Neural cell (in vitro differentiated cells): ENCODE measurements around the gene NETO1. TPM values are rescaled to one million over a fixed set of nuclear protein-coding genes. Genes with fewer than 3 reads are reported as not detected.
A peak's percentile ranks its signal among the peaks of the same experiment; 100 is the strongest.

Experiments used
- H2AFZ ChIP-seq: fragments of 200-600, 300-800 bp; sonication (generic), shearing (Covaris generic); 2 replicates; pipeline ENCODE4 v1.6.0; 2014; ENCODE audit warnings: low read depth, mild to moderate bottlenecking, antibody characterized with exemption, low read length, moderate library complexity
- H3F3A ChIP-seq: fragments of 200-600 bp; shearing (Covaris generic); 2 replicates; pipeline ENCODE4 v1.6.1; 2016; ENCODE audit warnings: mild to moderate bottlenecking, moderate library complexity, mixed read lengths, antibody characterized with exemption, low read length; ENCODE audit not compliant: insufficient read depth, poor library complexity, severe bottlenecking
- H3K27ac ChIP-seq: fragments of 200-600, 300-800 bp; sonication (generic), shearing (Covaris generic); 2 replicates; pipeline ENCODE4 v1.5.1; 2014; ENCODE audit warnings: mild to moderate bottlenecking, low read length, moderate library complexity
- H3K27me3 ChIP-seq: fragments of 300-800, 200-600 bp; sonication (generic), shearing (Covaris generic); 2 replicates; pipeline ENCODE4 v1.6.0; 2014; ENCODE audit warnings: mild to moderate bottlenecking, low read depth, low read length, moderate library complexity; ENCODE audit not compliant: insufficient read depth
- H3K36me3 ChIP-seq: fragments of 300-800, 200-600 bp; sonication (generic), shearing (Covaris generic); 2 replicates; pipeline ENCODE4 v1.5.1; 2014; ENCODE audit warnings: mild to moderate bottlenecking, antibody characterized with exemption, low read length, moderate library complexity; ENCODE audit not compliant: insufficient read depth
- H3K4me2 ChIP-seq: fragments of 300-800, 200-600 bp; sonication (generic), shearing (Covaris generic); 2 replicates; pipeline ENCODE4 v1.6.0; 2014; ENCODE audit warnings: mild to moderate bottlenecking, low read length
- H3K4me3 ChIP-seq: fragments of 300-800, 200-600 bp; sonication (generic), shearing (Covaris generic); 2 replicates; pipeline ENCODE4 v1.5.1; 2014; ENCODE audit warnings: mild to moderate bottlenecking, low read length, moderate library complexity
- H3K79me2 ChIP-seq: fragments of 200-600 bp; shearing (Covaris generic); replicated peaks from 2 replicates; pipeline ENCODE4 v1.6.0; 2014; ENCODE audit warnings: mild to moderate bottlenecking, low read length, moderate library complexity; ENCODE audit not compliant: insufficient read depth
- H3K9ac ChIP-seq: fragments of 300-800, 200-600 bp; sonication (generic), shearing (Covaris generic); 2 replicates; pipeline ENCODE4 v1.6.1; 2016; ENCODE audit warnings: mild to moderate bottlenecking, low read length, mixed read lengths
- H3K9me2 ChIP-seq: fragments of 200-600 bp; shearing (Covaris generic); 2 replicates; pipeline ENCODE4 v1.6.1; 2016; ENCODE audit warnings: mild to moderate bottlenecking, low read length, mixed read lengths; ENCODE audit not compliant: insufficient read depth
- H3K9me3 ChIP-seq: fragments of 200-600, 300-800 bp; sonication (generic), shearing (Covaris generic); 2 replicates; pipeline ENCODE4 v1.6.1; 2016; ENCODE audit warnings: mild to moderate bottlenecking, mixed run types, low read length, moderate library complexity, mixed read lengths
- H4K20me1 ChIP-seq: fragments of 200-600 bp; shearing (Covaris generic); 2 replicates; pipeline ENCODE4 v1.6.1; 2016; ENCODE audit warnings: mild to moderate bottlenecking, mixed run types; ENCODE audit not compliant: insufficient read depth
- CTCF ChIP-seq: fragments of 450-650 bp; IDR thresholded peaks from 2 replicates; pipeline ENCODE4 v1.5.1; 2014; ENCODE audit warnings: antibody characterized with exemption, mild to moderate bottlenecking, moderate library complexity; ENCODE audit not compliant: poor library complexity, severe bottlenecking
- EP300 ChIP-seq: fragments of 450-650 bp; conservative IDR thresholded peaks from 2 replicates; pipeline ENCODE4 v1.6.1; 2014; ENCODE audit warnings: antibody characterized with exemption, mild to moderate bottlenecking, moderate library complexity; ENCODE audit not compliant: poor library complexity, severe bottlenecking
- EZH2 ChIP-seq: fragments of 200-600, 300-800 bp; shearing (Covaris generic), sonication (generic); IDR thresholded peaks from 2 replicates; pipeline ENCODE4 v1.6.1; 2014; ENCODE audit warnings: antibody characterized with exemption, low read length, borderline replicate concordance, mild to moderate bottlenecking; ENCODE audit not compliant: insufficient read depth, poor library complexity, severe bottlenecking
- MXI1 ChIP-seq: fragments of 450-650 bp; conservative IDR thresholded peaks from 2 replicates; pipeline ENCODE4 v1.6.1; 2014; ENCODE audit warnings: antibody characterized with exemption, mild to moderate bottlenecking; ENCODE audit not compliant: poor library complexity, severe bottlenecking
- POLR2AphosphoS5 ChIP-seq: IDR thresholded peaks from 2 replicates; pipeline ENCODE4 v1.6.1; 2012
- RAD21 ChIP-seq: fragments of 450-650 bp; conservative IDR thresholded peaks from 2 replicates; pipeline ENCODE4 v1.6.1; 2014; ENCODE audit warnings: antibody characterized with exemption, mild to moderate bottlenecking, moderate library complexity
- REST ChIP-seq: IDR thresholded peaks from 2 replicates; pipeline ENCODE4 v1.6.1; 2012; ENCODE audit warnings: borderline replicate concordance
- SMC3 ChIP-seq: fragments of 450-650 bp; conservative IDR thresholded peaks from 2 replicates; pipeline ENCODE4 v1.6.1; 2014; ENCODE audit warnings: antibody characterized with exemption, mild to moderate bottlenecking, moderate library complexity; ENCODE audit not compliant: poor library complexity
- TAF1 ChIP-seq: IDR thresholded peaks from 2 replicates; pipeline ENCODE4 v1.6.1; 2012; ENCODE audit warnings: low read depth
- polyA plus RNA-seq: library from polyadenylated mRNA; depleted of rRNA; stranded (reverse); fragments of >200 nt; gene quantifications from 2 replicates; pipeline ENCODE4 v1.2.3, GENCODE V29; 2014

Gene NETO1
- polyA plus RNA-seq, 1 donor from 2014 or later = 0.45 TPM

GRCh38 chr18:72833471-72833870 is 34.3 kb downstream of the NETO1 start:
- Histone ChIP-seq H3K36me3 (no peaks in the 10 kb centered on the region), H4K20me1 (no peaks in the 10 kb centered on the region), H3K9me3 (no peaks in the 10 kb centered on the region), H3K9me2 (no peaks in the 10 kb centered on the region), H3K27ac (no peak overlapping the region), H2AFZ (no peak overlapping the region), H3F3A (no peaks in the 10 kb centered on the region), H3K79me2 (no peaks in the 10 kb centered on the region), H3K9ac (no peak overlapping the region), H3K4me2 (no peak overlapping the region), H3K4me3 (no peak overlapping the region), H3K27me3 (peaks cover 23% of the 10 kb centered on the region)
- no peak for TF ChIP-seq EP300
- no peak for TF ChIP-seq SMC3
- no peak for TF ChIP-seq POLR2AphosphoS5
- no peak for TF ChIP-seq MXI1
- no peak for TF ChIP-seq RAD21
- no peak for TF ChIP-seq CTCF
- TF ChIP-seq TAF1 = no peak
- no peak for TF ChIP-seq REST
- no peak for TF ChIP-seq EZH2

- Histone ChIP-seq H3K27me3 (peaks cover 23% of the 10 kb centered on the region), H3K36me3 (no peaks in the 10 kb centered on the region), H3K4me3 (no peak overlapping the region), H3K9ac (no peak overlapping the region), H2AFZ (no peak overlapping the region), H3K9me2 (no peaks in the 10 kb centered on the region), H3K27ac (no peak overlapping the region), H3K79me2 (no peaks in the 10 kb centered on the region), H3K4me2 (no peak overlapping the region), H3K9me3 (no peaks in the 10 kb centered on the region), H3F3A (no peaks in the 10 kb centered on the region), H4K20me1 (no peaks in the 10 kb centered on the region)
- TF ChIP-seq EP300 (no peak), REST (peak; percentile 28)
These were observed 37.7 kb downstream of the NETO1 start for GRCh38 chr18:72830109-72830508.
